HG02970 (cell line): Measurements from ENCODE around the gene MOB2.

Source experiments
- ATAC-seq: cut with Tn5 transposase; IDR thresholded peaks from one replicate; pipeline ENCODE4 v1.9.1; 2021; ENCODE audit warnings: mild to moderate bottlenecking, moderate library complexity, moderate number of reproducible peaks; ENCODE audit not compliant: unreplicated experiment, low FRiP score

The MOB2 gene

GRCh38 chr11:1505480-1505879 is 18.9 kb upstream of the MOB2 start:
- ATAC-seq: no peak

- no peak for ATAC-seq
Measured at GRCh38 chr11:1504581-1505290, 18.2 kb upstream of the MOB2 start.

GRCh38 chr11:1504138-1504537 is 17.6 kb upstream of the MOB2 start:
- ATAC-seq: no peak

GRCh38 chr11:1503708-1504104 is 17.1 kb upstream of the MOB2 start:
- ATAC-seq: no peak

- no peak for ATAC-seq
Measured at GRCh38 chr11:1502954-1503707, 16.6 kb upstream of the MOB2 start.

GRCh38 chr11:1502168-1502953 is 15.8 kb upstream of the MOB2 start:
- no peak for ATAC-seq

- ATAC-seq: no peak
Measured at GRCh38 chr11:1501421-1502167, 15.0 kb upstream of the MOB2 start.

GRCh38 chr11:1500466-1501420 is 14.2 kb upstream of the MOB2 start:
- ATAC-seq: no peak

- no peak for ATAC-seq
Measured at GRCh38 chr11:1499899-1500298, 13.3 kb upstream of the MOB2 start.

GRCh38 chr11:1499261-1499890 is 12.8 kb upstream of the MOB2 start:
- ATAC-seq: no peak

GRCh38 chr11:1498262-1498661 is 11.7 kb upstream of the MOB2 start:
- ATAC-seq: no peak

GRCh38 chr11:1497600-1497999 is 11.0 kb upstream of the MOB2 start:
- no peak for ATAC-seq

- no peak for ATAC-seq
Measured at GRCh38 chr11:1496761-1497095, 10.1 kb upstream of the MOB2 start.

- no peak for ATAC-seq
Measured at GRCh38 chr11:1496091-1496760, 9.6 kb upstream of the MOB2 start.

GRCh38 chr11:1494650-1495049 is 8.1 kb upstream of the MOB2 start:
- ATAC-seq: no peak

- no peak for ATAC-seq
Measured at GRCh38 chr11:1493650-1494244, 7.2 kb upstream of the MOB2 start.

GRCh38 chr11:1491379-1491778 is 4.8 kb upstream of the MOB2 start:
- ATAC-seq: no peak

GRCh38 chr11:1490651-1491050 is 4.1 kb upstream of the MOB2 start:
- no peak for ATAC-seq
